Fibroblast of lung (primary cell): ENCODE results near the gene HAUS7. TPM values are rescaled to one million over a fixed set of nuclear protein-coding genes. Genes with fewer than 3 reads are reported as not detected.

ENCODE experiments used
- DNase-seq, 2 donors: peaks; one replicate each; pipeline versions ENCODE4 v3.0.0 to v3.0.0-alpha.2; 2010; ENCODE audit warnings: low read depth in 2 of 2
- H2AFZ ChIP-seq: 2 replicates; pipeline ENCODE4 v1.5.1; 2012; ENCODE audit warnings: low read length, control low read depth, inconsistent platforms
- H3K27ac ChIP-seq: 2 replicates; pipeline ENCODE4 v1.5.1; 2011; ENCODE audit warnings: low read length, control low read depth; ENCODE audit not compliant: insufficient read depth
- H3K27me3 ChIP-seq: 2 replicates; pipeline ENCODE4 v1.5.1; 2011; ENCODE audit warnings: mild to moderate bottlenecking, low read length; ENCODE audit not compliant: control insufficient read depth, insufficient read depth
- H3K36me3 ChIP-seq: 2 replicates; pipeline ENCODE4 v1.5.1; 2011; ENCODE audit warnings: low read length; ENCODE audit not compliant: control insufficient read depth, insufficient read depth
- H3K4me1 ChIP-seq: 2 replicates; pipeline ENCODE4 v1.5.1; 2011; ENCODE audit warnings: low read length; ENCODE audit not compliant: control insufficient read depth, insufficient read depth; ENCODE audit errors: extremely low read depth
- H3K4me2 ChIP-seq: 2 replicates; pipeline ENCODE4 v1.5.1; 2011; ENCODE audit warnings: low read length, control low read depth; ENCODE audit not compliant: insufficient read depth; ENCODE audit errors: extremely low read depth
- H3K4me3 ChIP-seq, 4 experiments: fragments of 200-600 bp in 1 of 4; sonication (generic) in 1 of 4; replicated peaks in 1 of 4; 2 replicates each; pipeline ENCODE4 v1.5.1; 2011 to 2016; ENCODE audit warnings: low read length in 4 of 4, low read depth in 3 of 4, mild to moderate bottlenecking in 3 of 4, control low read depth in 2 of 4, inconsistent platforms in 1 of 4, mixed read lengths in 1 of 4; ENCODE audit not compliant: insufficient read depth in 1 of 4; ENCODE audit errors: control extremely low read depth in 1 of 4
- H3K79me2 ChIP-seq: 2 replicates; pipeline ENCODE4 v1.5.1; 2012; ENCODE audit warnings: mild to moderate bottlenecking, low read length, inconsistent platforms; ENCODE audit not compliant: control insufficient read depth, insufficient read depth
- H3K9ac ChIP-seq: 2 replicates; pipeline ENCODE4 v1.5.1; 2011; ENCODE audit warnings: mild to moderate bottlenecking, low read length, control low read depth; ENCODE audit not compliant: insufficient read depth
- H3K9me3 ChIP-seq: 2 replicates; pipeline ENCODE4 v1.5.1; 2012; ENCODE audit warnings: low read depth, low read length; ENCODE audit not compliant: control insufficient read depth, insufficient read depth
- H4K20me1 ChIP-seq: 2 replicates; pipeline ENCODE4 v1.5.1; 2011; ENCODE audit warnings: low read length; ENCODE audit not compliant: control insufficient read depth, insufficient read depth; ENCODE audit errors: extremely low read depth
- CTCF ChIP-seq, 2 donors: IDR thresholded peaks in 1 of 2; conservative IDR thresholded peaks in 1 of 2; 1 replicate in 1 of 2; 2 replicates in 1 of 2; pipeline ENCODE4 v1.5.1; 2011 to 2012; ENCODE audit warnings: low read length in 2 of 2, control low read depth in 1 of 2, inconsistent platforms in 1 of 2, low read depth in 1 of 2, mild to moderate bottlenecking in 1 of 2
- EZH2 ChIP-seq: IDR thresholded peaks from 2 replicates; pipeline ENCODE4 v1.5.1; 2012; ENCODE audit warnings: low read length, control low read depth, mild to moderate bottlenecking; ENCODE audit errors: missing control alignments
- polyA plus RNA-seq, 2 donors: library from polyadenylated mRNA; depleted of rRNA in 1 of 2; stranded (reverse) in 1 of 2; unstranded in 1 of 2; fragments of >200 nt; gene quantifications; 2 replicates each; pipeline ENCODE4 v1.2.1, GENCODE V29; 2011 to 2012; ENCODE audit warnings: missing spikeins in 1 of 2
- total RNA-seq: library from RNA; depleted of rRNA; stranded (reverse); fragments of >200 nt; gene quantifications from 2 replicates; pipeline ENCODE4 v1.2.1, GENCODE V29; 2014

The HAUS7 gene
- total and polyA plus RNA-seq, 2 donors (not counting 1 experiment from before 2014, with no cell fraction given): 7.3 to 10.4 TPM

- H3K4me3 ChIP-seq: no peak overlapping the region
- H3K27me3 ChIP-seq: no peaks in the 10 kb centered on the region
- H3K36me3 ChIP-seq: no peaks in the 10 kb centered on the region
- DNase-seq: no peak
- H2AFZ ChIP-seq: no peak overlapping the region
- H3K4me1 ChIP-seq: no peaks in the 10 kb centered on the region
- no peaks in the 10 kb centered on the region for H3K9me3 ChIP-seq
- H3K27ac ChIP-seq: no peak overlapping the region
- no peak overlapping the region for H3K4me2 ChIP-seq
- no peaks in the 10 kb centered on the region for H4K20me1 ChIP-seq
- no peaks in the 10 kb centered on the region for H3K79me2 ChIP-seq
- H3K9ac ChIP-seq: no peak overlapping the region
- TF ChIP-seq CTCF (conservative IDR thresholded peaks at IDR 0.05 in 1 of 2, IDR thresholded peaks at IDR 0.05 in 1 of 2; ENCODE audit: low read depth in 1 of 2, low read length in 2 of 2) (no peak), EZH2 (no peak)
Observed at GRCh38 chrX:153447581-153447960, 22.8 kb downstream of the HAUS7 start.

- Histone ChIP-seq H3K79me2 (no peaks in the 10 kb centered on the region), H4K20me1 (no peaks in the 10 kb centered on the region), H3K27ac (no peak overlapping the region), H2AFZ (no peak overlapping the region), H3K9me3 (no peaks in the 10 kb centered on the region), H3K36me3 (no peaks in the 10 kb centered on the region), H3K9ac (no peak overlapping the region), H3K4me3 (no peak overlapping the region), H3K4me2 (no peak overlapping the region), H3K27me3 (no peaks in the 10 kb centered on the region), H3K4me1 (no peaks in the 10 kb centered on the region)
- no peak for DNase-seq
- no peak for TF ChIP-seq EZH2
- TF ChIP-seq CTCF (conservative IDR thresholded peaks at IDR 0.05 in 1 of 2, IDR thresholded peaks at IDR 0.05 in 1 of 2; ENCODE audit: low read depth in 1 of 2, low read length in 2 of 2): no peak
Observed at GRCh38 chrX:153446950-153447580, 23.3 kb downstream of the HAUS7 start.

GRCh38 chrX:153446636-153446936 is 23.8 kb downstream of the HAUS7 start:
- Histone ChIP-seq H3K9me3 (no peaks in the 10 kb centered on the region), H2AFZ (no peak overlapping the region), H3K4me2 (no peak overlapping the region), H3K4me3 (no peak overlapping the region), H4K20me1 (no peaks in the 10 kb centered on the region), H3K9ac (no peak overlapping the region), H3K79me2 (no peaks in the 10 kb centered on the region), H3K36me3 (no peaks in the 10 kb centered on the region), H3K27me3 (no peaks in the 10 kb centered on the region), H3K27ac (no peak overlapping the region), H3K4me1 (no peaks in the 10 kb centered on the region)
- DNase-seq: no peak
- TF ChIP-seq EZH2 (no peak), CTCF (conservative IDR thresholded peaks at IDR 0.05 in 1 of 2, IDR thresholded peaks at IDR 0.05 in 1 of 2; ENCODE audit: low read depth in 1 of 2, low read length in 2 of 2) (no peak)
